Kidney (tissue), 14 donors: Measurements from ENCODE around the gene RNF152. TPM values are rescaled to one million over a fixed set of nuclear protein-coding genes. Genes with fewer than 3 reads are reported as not detected.

Experiments
- DNase-seq, 5 donors: peaks; one replicate each; pipeline ENCODE4 v3.0.0-alpha.2; 2013 to 2020
- FAIRE-seq: peaks from 2 replicates; lab custom pipeline; 2012; peaks lifted over from hg19 to GRCh38; lab: Jason Lieb, UNC
- H3K27ac ChIP-seq, 2 donors: one replicate each; pipeline ENCODE4 v1.7.0; 2013; ENCODE audit warnings: low read depth in 2 of 2, low read length in 2 of 2, inconsistent platforms in 1 of 2
- H3K27me3 ChIP-seq: one replicate; pipeline ENCODE4 v1.7.1; 2013; ENCODE audit warnings: low read length, inconsistent platforms; ENCODE audit not compliant: control insufficient read depth, insufficient read depth
- H3K36me3 ChIP-seq, 3 donors: one replicate each; pipeline versions ENCODE4 v1.7.0 to v1.7.1; 2013; ENCODE audit warnings: low read length in 3 of 3, control low read depth in 1 of 3, inconsistent platforms in 1 of 3; ENCODE audit not compliant: insufficient read depth in 3 of 3, control insufficient read depth in 2 of 3
- H3K4me1 ChIP-seq, 3 donors: one replicate each; pipeline versions ENCODE4 v1.7.0 to v1.7.1; 2013; ENCODE audit warnings: low read length in 3 of 3, inconsistent platforms in 1 of 3, low read depth in 1 of 3; ENCODE audit not compliant: control insufficient read depth in 2 of 3, insufficient read depth in 2 of 3
- H3K4me3 ChIP-seq, 3 donors: one replicate each; pipeline versions ENCODE4 v1.7.0 to v1.8.1; 2013; ENCODE audit warnings: low read length in 3 of 3, control low read depth in 1 of 3, inconsistent platforms in 1 of 3
- H3K9ac ChIP-seq, 3 donors: one replicate each; pipeline versions ENCODE4 v1.7.0 to v1.7.1; 2013; ENCODE audit warnings: low read length in 3 of 3, control low read depth in 1 of 3, inconsistent platforms in 1 of 3
- H3K9me3 ChIP-seq, 3 donors: one replicate each; pipeline versions ENCODE4 v1.7.0 to v1.7.1; 2013; ENCODE audit warnings: low read length in 3 of 3, control low read depth in 1 of 3, inconsistent platforms in 1 of 3; ENCODE audit not compliant: control insufficient read depth in 2 of 3, insufficient read depth in 1 of 3
- CTCF ChIP-seq: IDR thresholded peaks from 3 replicates; pipeline ENCODE4 v1.5.1; 2012; ENCODE audit warnings: mild to moderate bottlenecking, moderate library complexity, borderline replicate concordance; ENCODE audit not compliant: insufficient read depth; ENCODE audit errors: extremely low read depth
- intact Hi-C: fragments of 100-400 bp; cut with DNase I; formaldehyde crosslinking; loops from one replicate; pipeline ENCODE4 v1.11.1; 2022
- polyA plus RNA-seq: library from polyadenylated mRNA; stranded (reverse); fragments of 350-450 nt; fragmentation: Illumina TruSeq; extraction: RNeasy Lipid Tissue Mini Kit (QIAGEN cat#74804); gene quantifications from one replicate; pipeline ENCODE4 v1.2.3, GENCODE V29; 2014; ENCODE audit warnings: low read depth, low replicate concordance; ENCODE audit not compliant: insufficient read depth
- total RNA-seq: library from RNA; stranded (reverse); fragmentation: NEBNext Ultra II Directional; extraction: Animal tissue kit (Norgen Biotek cat#: 25700); gene quantifications from one replicate; pipeline ENCODE4 v1.2.1, GENCODE V29; 2021
- donor health status: control.
- donor health status: control.
- donor health status: control.
- donor health status: control.
- donor health status: control.
- donor health status: DM: yes; HTN: yes; CAD: no.
- donor health status: Normal renal cell carcinoma (clear cell type).

RNF152 gene
- total and polyA plus RNA-seq, 2 donors from 2014 or later = 37.6 to 45.0 TPM

GRCh38 chr18:61774846-61775245 is 118.0 kb downstream of the RNF152 start:
- Histone ChIP-seq H3K9me3 (peaks cover 0 to 11% (median 0%) of the 10 kb centered on the region in 3 donors), H3K9ac (no peak overlapping the region), H3K27me3 (no peaks in the 10 kb centered on the region), H3K4me1 (no peaks in the 10 kb centered on the region), H3K27ac (no peak overlapping the region), H3K4me3 (no peak overlapping the region), H3K36me3 (no peaks in the 10 kb centered on the region)
- TF ChIP-seq CTCF = no peak
- DNase-seq (no peak), FAIRE-seq (no peak)
- intact Hi-C loops = no loop called here

DNA sequence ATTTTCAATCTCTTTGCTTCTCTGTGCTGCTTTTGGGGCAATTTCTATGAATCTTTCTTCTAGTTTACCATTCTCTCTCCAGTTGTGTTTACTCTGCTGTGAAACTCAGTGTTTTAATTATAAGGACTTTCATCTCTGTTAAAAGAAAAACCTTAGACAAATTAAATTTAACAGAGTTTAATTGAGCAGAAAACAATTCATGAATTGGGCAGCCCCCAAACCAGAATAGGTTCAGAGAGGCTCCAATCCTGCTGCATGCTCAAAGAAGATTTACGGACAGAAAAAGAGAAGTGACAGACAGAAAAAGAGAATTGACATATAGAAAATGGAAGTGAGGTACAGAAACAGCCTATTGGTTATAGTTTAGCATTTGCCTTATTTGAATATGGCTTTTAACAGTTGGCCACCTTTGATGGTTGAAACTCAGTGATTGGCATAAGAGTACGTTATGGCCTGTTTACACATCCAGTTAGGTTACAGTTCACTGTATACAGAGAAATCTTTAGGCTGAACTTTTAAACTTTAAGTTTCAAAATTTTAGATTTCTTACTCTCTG is 120.4 kb downstream of the RNF152 start:
- intact Hi-C loops = no loop called here
- DNase-seq (no peak), FAIRE-seq (no peak)
- no peaks in the 10 kb centered on the region for H3K36me3 ChIP-seq
- no peaks in the 10 kb centered on the region for H3K27me3 ChIP-seq
- TF ChIP-seq CTCF = no peak
- no peak overlapping the region for H3K4me3 ChIP-seq
- no peak overlapping the region for H3K27ac ChIP-seq
- H3K4me1 ChIP-seq = no peaks in the 10 kb centered on the region
- H3K9me3 ChIP-seq = peaks cover 0 to 2% (median 0%) of the 10 kb centered on the region in 3 donors
- no peak overlapping the region for H3K9ac ChIP-seq

- H3K9me3 ChIP-seq = no peaks in the 10 kb centered on the region
Measured at GRCh38 chr18:61771861-61772260, 120.9 kb downstream of the RNF152 start.

More at GRCh38 chr18:61771861-61772260, 120.9 kb downstream of the RNF152 start:
- DNase-seq (no peak), FAIRE-seq (no peak)
- intact Hi-C loops = no loop called here
- TF ChIP-seq CTCF = no peak
- Histone ChIP-seq H3K4me1 (peaks cover 0 to 3% (median 0%) of the 10 kb centered on the region in 3 donors), H3K4me3 (no peak overlapping the region), H3K9ac (no peak overlapping the region), H3K27ac (no peak overlapping the region), H3K27me3 (no peaks in the 10 kb centered on the region), H3K36me3 (no peaks in the 10 kb centered on the region)
